Suprapubic skin (tissue), 3 donors: Measurements from ENCODE around the gene SUSD5.

Source experiments
- POLR2A ChIP-seq, 2 donors: fragments of 450-650 bp; IDR thresholded peaks; one replicate each; pipeline ENCODE4 v1.6.1; 2017; ENCODE audit warnings: antibody characterized with exemption in 2 of 2, mild to moderate bottlenecking in 2 of 2, moderate library complexity in 2 of 2
- TF ChIP-seq, protein P1 (sequence below), 2 donors: fragments of 200-600 bp in 1 of 2; fragments of 450-650 bp in 1 of 2; sonication (generic) in 1 of 2; IDR thresholded peaks; one replicate each; pipeline ENCODE4 v1.5.1; 2016 to 2019; ENCODE audit warnings: antibody characterized with exemption in 2 of 2, mild to moderate bottlenecking in 1 of 2, moderate library complexity in 1 of 2

GRCh38 chr3:33113772-33114621 lies 104.6 kb downstream of the SUSD5 start, which contains the start of gene CRTAP:
- TF ChIP-seq, protein P1, sequence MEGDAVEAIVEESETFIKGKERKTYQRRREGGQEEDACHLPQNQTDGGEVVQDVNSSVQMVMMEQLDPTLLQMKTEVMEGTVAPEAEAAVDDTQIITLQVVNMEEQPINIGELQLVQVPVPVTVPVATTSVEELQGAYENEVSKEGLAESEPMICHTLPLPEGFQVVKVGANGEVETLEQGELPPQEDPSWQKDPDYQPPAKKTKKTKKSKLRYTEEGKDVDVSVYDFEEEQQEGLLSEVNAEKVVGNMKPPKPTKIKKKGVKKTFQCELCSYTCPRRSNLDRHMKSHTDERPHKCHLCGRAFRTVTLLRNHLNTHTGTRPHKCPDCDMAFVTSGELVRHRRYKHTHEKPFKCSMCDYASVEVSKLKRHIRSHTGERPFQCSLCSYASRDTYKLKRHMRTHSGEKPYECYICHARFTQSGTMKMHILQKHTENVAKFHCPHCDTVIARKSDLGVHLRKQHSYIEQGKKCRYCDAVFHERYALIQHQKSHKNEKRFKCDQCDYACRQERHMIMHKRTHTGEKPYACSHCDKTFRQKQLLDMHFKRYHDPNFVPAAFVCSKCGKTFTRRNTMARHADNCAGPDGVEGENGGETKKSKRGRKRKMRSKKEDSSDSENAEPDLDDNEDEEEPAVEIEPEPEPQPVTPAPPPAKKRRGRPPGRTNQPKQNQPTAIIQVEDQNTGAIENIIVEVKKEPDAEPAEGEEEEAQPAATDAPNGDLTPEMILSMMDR (IDR thresholded peaks at IDR 0.05) = no peak
- TF ChIP-seq POLR2A (IDR thresholded peaks at IDR 0.05) = no peak
